Measurements from ENCODE around the gene NFIC. TPM values are rescaled to one million over a fixed set of nuclear protein-coding genes. Genes with fewer than 3 reads are reported as not detected.

Gene NFIC
- total and polyA plus RNA-seq, 10 of the 15 experiments (the other 5 are each of a cell fraction or from before 2014, with no cell fraction given): 0.71 to 53.5 (median 10.2) TPM

DNA sequence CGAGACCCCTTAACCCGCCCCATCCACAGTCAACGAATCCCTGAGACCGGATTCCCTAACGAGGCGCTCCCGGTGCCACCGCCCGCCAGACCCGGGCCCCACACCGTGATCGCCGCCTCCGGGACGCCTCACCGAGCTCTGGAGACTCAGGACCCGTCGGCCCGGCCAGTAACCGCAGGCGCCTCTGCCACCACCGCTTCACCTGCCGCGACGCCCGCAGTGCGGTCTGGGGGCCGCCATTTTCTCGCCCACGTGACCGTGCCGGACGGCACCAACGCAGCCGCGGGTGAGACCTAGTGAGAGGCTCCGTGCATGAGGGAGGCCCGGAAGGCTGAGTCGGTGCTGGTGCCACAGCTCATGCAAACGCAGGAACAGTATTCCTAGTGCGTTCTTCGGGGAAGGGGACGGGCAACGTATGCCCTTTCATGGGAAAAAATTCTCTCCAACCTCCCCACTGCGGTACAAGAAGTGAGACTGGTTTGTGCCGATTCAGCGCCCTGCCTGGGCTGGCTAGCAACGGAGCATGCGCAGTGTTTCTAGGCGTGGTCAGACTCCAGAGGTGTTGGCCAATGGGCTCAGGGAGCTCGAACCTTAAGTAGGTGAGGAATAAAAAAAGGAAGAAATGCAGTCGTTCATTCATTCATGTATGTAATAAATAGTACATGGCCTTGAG lies 134.2 kb downstream of the NFIC start, which contains the start of gene DOHH (continued):
- TF ChIP-seq, protein P1, sequence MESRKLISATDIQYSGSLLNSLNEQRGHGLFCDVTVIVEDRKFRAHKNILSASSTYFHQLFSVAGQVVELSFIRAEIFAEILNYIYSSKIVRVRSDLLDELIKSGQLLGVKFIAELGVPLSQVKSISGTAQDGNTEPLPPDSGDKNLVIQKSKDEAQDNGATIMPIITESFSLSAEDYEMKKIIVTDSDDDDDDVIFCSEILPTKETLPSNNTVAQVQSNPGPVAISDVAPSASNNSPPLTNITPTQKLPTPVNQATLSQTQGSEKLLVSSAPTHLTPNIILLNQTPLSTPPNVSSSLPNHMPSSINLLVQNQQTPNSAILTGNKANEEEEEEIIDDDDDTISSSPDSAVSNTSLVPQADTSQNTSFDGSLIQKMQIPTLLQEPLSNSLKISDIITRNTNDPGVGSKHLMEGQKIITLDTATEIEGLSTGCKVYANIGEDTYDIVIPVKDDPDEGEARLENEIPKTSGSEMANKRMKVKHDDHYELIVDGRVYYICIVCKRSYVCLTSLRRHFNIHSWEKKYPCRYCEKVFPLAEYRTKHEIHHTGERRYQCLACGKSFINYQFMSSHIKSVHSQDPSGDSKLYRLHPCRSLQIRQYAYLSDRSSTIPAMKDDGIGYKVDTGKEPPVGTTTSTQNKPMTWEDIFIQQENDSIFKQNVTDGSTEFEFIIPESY (IDR thresholded peaks at IDR 0.05): peak; percentile 63; the same call in 1 of the 2 replicates
- TF ChIP-seq BACH1 (IDR thresholded peaks at IDR 0.05; ENCODE audit: borderline replicate concordance): peak; percentile 75; the same call in 1 of the 2 replicates
- TF ChIP-seq SIN3A (IDR thresholded peaks at IDR 0.05; ENCODE audit: low read depth, low read length): no peak
- no peak for TF ChIP-seq ZNF384 (IDR thresholded peaks at IDR 0.05; ENCODE audit: borderline replicate concordance, low read depth, low read length)
- peak; percentile 100 for TF ChIP-seq KLF5 (IDR thresholded peaks at IDR 0.05; ENCODE audit: partially characterized antibody)
- no peak for TF ChIP-seq ZNF274 (IDR thresholded peaks at IDR 0.05; ENCODE audit: insufficient read depth, insufficient read length)
- TF ChIP-seq JUNB (IDR thresholded peaks at IDR 0.05): no peak
- TF ChIP-seq, protein P2, sequence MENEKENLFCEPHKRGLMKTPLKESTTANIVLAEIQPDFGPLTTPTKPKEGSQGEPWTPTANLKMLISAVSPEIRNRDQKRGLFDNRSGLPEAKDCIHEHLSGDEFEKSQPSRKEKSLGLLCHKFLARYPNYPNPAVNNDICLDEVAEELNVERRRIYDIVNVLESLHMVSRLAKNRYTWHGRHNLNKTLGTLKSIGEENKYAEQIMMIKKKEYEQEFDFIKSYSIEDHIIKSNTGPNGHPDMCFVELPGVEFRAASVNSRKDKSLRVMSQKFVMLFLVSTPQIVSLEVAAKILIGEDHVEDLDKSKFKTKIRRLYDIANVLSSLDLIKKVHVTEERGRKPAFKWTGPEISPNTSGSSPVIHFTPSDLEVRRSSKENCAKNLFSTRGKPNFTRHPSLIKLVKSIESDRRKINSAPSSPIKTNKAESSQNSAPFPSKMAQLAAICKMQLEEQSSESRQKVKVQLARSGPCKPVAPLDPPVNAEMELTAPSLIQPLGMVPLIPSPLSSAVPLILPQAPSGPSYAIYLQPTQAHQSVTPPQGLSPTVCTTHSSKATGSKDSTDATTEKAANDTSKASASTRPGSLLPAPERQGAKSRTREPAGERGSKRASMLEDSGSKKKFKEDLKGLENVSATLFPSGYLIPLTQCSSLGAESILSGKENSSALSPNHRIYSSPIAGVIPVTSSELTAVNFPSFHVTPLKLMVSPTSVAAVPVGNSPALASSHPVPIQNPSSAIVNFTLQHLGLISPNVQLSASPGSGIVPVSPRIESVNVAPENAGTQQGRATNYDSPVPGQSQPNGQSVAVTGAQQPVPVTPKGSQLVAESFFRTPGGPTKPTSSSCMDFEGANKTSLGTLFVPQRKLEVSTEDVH (IDR thresholded peaks at IDR 0.05; ENCODE audit: low read depth, partially characterized antibody): peak; percentile 64
- no peak for TF ChIP-seq HDAC6 (IDR thresholded peaks at IDR 0.05; ENCODE audit: unreplicated experiment)
- peak; percentile 87 for TF ChIP-seq MXI1 (IDR thresholded peaks at IDR 0.05; ENCODE audit: low read depth, low read length)
- no peak for TF ChIP-seq RAD21 (IDR thresholded peaks at IDR 0.05; ENCODE audit: insufficient read depth, low read depth, low read length)
- no peak for TF ChIP-seq NR2C2 (IDR thresholded peaks at IDR 0.05; ENCODE audit: borderline replicate concordance, control insufficient read depth, insufficient read length, low read depth)
- TF ChIP-seq RELA (IDR thresholded peaks at IDR 0.05; ENCODE audit: borderline replicate concordance, partially characterized antibody): peak; percentile 89
- no peak for TF ChIP-seq KDM1A (IDR thresholded peaks at IDR 0.05; ENCODE audit: borderline replicate concordance)
- TF ChIP-seq MEF2A (IDR thresholded peaks at IDR 0.05; ENCODE audit: insufficient read depth, low read depth, low read length): no peak
- TF ChIP-seq MEF2B (IDR thresholded peaks at IDR 0.05; ENCODE audit: partially characterized antibody, poor library complexity, severe bottlenecking): no peak
- TF ChIP-seq, protein P3, sequence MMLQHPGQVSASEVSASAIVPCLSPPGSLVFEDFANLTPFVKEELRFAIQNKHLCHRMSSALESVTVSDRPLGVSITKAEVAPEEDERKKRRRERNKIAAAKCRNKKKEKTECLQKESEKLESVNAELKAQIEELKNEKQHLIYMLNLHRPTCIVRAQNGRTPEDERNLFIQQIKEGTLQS (IDR thresholded peaks at IDR 0.05; ENCODE audit: borderline replicate concordance, extremely low read depth, low read depth, low read length): peak; percentile 86
- TF ChIP-seq BCL11A (IDR thresholded peaks at IDR 0.05; ENCODE audit: low read depth, low read length): 0 out of 2 replicates have a peak, but pooled peaks have one; percentile 12
- no peak for TF ChIP-seq SUPT20H (IDR thresholded peaks at IDR 0.05; ENCODE audit: borderline replicate concordance, control insufficient read depth, low read depth, low read length)
- TF ChIP-seq MLLT1 (IDR thresholded peaks at IDR 0.05): peak; percentile 97
- no peak for TF ChIP-seq BCL3 (IDR thresholded peaks at IDR 0.05; ENCODE audit: borderline replicate concordance, insufficient read depth, low read depth, low read length, poor library complexity, severe bottlenecking)
- TF ChIP-seq BMI1 (IDR thresholded peaks at IDR 0.05; ENCODE audit: borderline replicate concordance): no peak
